ENCODE measurements around the gene HEATR9.
"Not testable (repeated sequence)": the region's sequence is repeated elsewhere in the genome, so short reads cannot be mapped to it uniquely, and the experiment has no call there.

HEATR9 gene

DNA sequence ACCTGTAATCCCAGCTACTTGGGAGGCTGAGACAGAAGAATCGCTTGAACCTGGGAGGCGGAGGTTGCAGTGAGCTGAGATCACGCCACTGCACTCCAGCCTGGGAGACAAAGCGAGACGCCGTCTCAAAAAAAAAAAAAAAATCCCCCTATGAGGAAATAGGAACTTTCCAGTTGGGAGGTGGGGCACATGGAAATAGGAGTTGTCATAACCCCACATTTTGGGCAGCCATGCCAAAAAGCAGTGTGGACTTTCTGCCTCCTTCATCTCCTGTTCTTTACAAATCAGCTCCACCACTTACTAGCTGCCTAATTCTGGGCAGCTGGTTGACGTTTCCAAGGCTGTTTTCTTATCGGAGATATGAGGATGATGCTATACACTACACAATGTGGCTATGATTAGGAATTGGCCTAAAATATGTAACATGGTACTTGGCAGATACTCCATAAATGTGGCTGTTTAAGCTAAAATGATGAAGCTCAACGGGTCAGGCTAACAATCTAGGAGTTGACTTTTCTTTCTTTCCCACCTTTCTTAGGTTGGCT, 33.0 kb upstream of the HEATR9 start:
- DNase-seq (ENCODE audit: low read depth), result no peak
- no peak overlapping the region for H3K4me3 ChIP-seq (ENCODE audit: control insufficient read depth, low read depth, low read length)
- TF ChIP-seq, protein P1, sequence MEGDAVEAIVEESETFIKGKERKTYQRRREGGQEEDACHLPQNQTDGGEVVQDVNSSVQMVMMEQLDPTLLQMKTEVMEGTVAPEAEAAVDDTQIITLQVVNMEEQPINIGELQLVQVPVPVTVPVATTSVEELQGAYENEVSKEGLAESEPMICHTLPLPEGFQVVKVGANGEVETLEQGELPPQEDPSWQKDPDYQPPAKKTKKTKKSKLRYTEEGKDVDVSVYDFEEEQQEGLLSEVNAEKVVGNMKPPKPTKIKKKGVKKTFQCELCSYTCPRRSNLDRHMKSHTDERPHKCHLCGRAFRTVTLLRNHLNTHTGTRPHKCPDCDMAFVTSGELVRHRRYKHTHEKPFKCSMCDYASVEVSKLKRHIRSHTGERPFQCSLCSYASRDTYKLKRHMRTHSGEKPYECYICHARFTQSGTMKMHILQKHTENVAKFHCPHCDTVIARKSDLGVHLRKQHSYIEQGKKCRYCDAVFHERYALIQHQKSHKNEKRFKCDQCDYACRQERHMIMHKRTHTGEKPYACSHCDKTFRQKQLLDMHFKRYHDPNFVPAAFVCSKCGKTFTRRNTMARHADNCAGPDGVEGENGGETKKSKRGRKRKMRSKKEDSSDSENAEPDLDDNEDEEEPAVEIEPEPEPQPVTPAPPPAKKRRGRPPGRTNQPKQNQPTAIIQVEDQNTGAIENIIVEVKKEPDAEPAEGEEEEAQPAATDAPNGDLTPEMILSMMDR (IDR thresholded peaks at IDR 0.05; ENCODE audit: control insufficient read depth, insufficient read depth, low read depth, low read length, missing control alignments), result no peak

DNA sequence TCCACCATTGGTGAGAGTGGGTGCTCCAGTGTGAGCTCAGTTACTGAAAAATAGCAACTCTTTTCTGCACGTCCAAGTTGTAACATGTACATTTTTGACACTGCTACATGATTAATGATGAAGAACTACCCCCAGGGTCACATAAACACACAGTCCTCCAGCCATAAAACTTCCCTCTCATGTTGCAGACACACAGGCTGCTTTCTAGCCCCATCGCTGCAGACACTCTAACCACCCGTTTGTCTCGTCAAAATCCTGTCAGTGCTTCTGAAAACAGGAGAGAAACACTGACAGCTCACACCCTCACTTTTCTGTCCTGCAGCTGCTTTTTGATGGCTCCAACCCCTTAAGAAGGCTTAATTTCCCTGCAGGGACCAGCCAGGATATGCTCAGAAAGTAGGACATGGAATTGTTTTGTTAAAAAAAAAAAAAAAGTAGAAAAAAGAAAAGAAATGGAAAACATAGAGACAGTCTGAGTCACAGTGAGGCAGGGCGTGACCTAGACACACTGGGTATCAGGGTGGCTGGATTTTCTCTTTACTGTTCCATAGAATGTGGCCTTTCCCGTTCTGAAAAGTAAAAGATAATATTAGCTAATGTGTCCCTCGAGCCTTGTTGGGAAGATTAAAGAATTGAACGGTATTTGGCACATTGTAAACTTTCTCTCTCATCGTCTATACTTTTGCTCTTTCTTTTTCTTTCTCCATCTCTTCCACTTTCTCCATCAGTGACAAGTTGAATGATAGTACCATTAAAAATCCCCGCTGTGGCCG, 32.2 kb upstream of the HEATR9 start:
- H3K4me3 ChIP-seq (ENCODE audit: control insufficient read depth, low read depth, low read length), result no peak overlapping the region
- DNase-seq (ENCODE audit: low read depth), result no peak
- TF ChIP-seq, protein P1 (IDR thresholded peaks at IDR 0.05; ENCODE audit: control insufficient read depth, insufficient read depth, low read depth, low read length, missing control alignments), result no peak

DNA sequence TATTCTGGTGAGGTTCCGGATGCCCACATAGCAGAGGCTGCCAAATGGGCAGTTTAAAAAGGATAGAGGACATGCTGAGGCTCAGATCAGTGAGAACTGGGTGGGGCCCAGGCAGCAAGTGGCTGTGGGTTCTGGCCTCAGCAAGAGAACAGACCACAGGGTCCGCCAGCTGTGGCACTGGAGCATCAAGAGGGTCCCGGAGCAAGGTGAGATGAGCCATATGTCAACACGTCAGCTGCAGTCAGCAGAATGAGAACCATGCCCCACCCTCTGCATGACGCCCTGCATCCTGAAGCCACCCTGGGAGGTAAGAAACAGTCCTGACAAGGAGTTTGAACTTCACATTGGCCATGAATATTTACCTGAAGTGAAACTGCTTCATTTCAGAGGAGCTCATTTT, 31.6 kb upstream of the HEATR9 start:
- no peak for DNase-seq (ENCODE audit: low read depth)
- H3K4me3 ChIP-seq (ENCODE audit: control insufficient read depth, low read depth, low read length), result no peak overlapping the region
- TF ChIP-seq, protein P1 (IDR thresholded peaks at IDR 0.05; ENCODE audit: control insufficient read depth, insufficient read depth, low read depth, low read length, missing control alignments), result no peak

GRCh38 chr17:35898283-35899070, 29.8 kb upstream of the HEATR9 start:
- TF ChIP-seq, protein P1 (IDR thresholded peaks at IDR 0.05; ENCODE audit: control insufficient read depth, insufficient read depth, low read depth, low read length, missing control alignments), result no peak
- H3K4me3 ChIP-seq (ENCODE audit: control insufficient read depth, low read depth, low read length), result no peak overlapping the region
- DNase-seq (ENCODE audit: low read depth), result no peak

- H3K4me3 ChIP-seq (ENCODE audit: control insufficient read depth, low read depth, low read length); DNase-seq (ENCODE audit: low read depth): not testable (repeated sequence)
Observed at GRCh38 chr17:35897772-35898171, 29.1 kb upstream of the HEATR9 start.

GRCh38 chr17:35895636-35896587, 27.2 kb upstream of the HEATR9 start:
- TF ChIP-seq, protein P1 (IDR thresholded peaks at IDR 0.05; ENCODE audit: control insufficient read depth, insufficient read depth, low read depth, low read length, missing control alignments), result no peak
- no peak overlapping the region for H3K4me3 ChIP-seq (ENCODE audit: control insufficient read depth, low read depth, low read length)
- DNase-seq (ENCODE audit: low read depth), result peak; percentile 71

Measured in AG09309 (cell line).